ENCODE data around the gene KRT74. TPM values are rescaled to one million over a fixed set of nuclear protein-coding genes. Genes with fewer than 3 reads are reported as not detected.

Gene KRT74
- total and polyA plus RNA-seq, 2 of the 8 experiments (the other 6 are each of a cell fraction or from before 2014, with no cell fraction given) = not detected

DNA sequence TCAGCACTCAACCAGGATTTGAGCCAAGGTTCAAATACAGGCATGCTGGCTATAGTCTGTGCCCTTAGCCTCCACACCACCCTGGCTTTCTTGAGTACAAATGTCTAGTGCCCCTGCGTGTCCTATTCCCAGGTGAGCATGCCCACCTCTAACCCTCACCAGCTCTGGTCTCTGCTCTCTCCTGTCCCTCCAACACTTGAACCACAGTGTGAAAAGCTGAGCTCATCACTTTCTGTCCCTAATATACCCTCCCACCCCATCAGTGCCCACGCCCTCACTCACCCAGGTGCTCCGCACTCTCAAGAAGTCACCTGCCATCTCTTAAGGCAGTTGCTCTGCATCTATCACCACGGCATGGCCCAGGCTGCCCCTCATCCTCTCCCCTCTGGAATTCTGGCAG lies 13.7 kb downstream of the KRT74 start:
- no peak overlapping the region for H3K4me3 ChIP-seq (ENCODE audit: extremely low read depth in 1 of 4, insufficient read depth in 2 of 4, low read depth in 3 of 4, low read length in 4 of 4)

More for the DNA sequence above, 13.7 kb downstream of the KRT74 start:
- Histone ChIP-seq H3K18ac (ENCODE audit: extremely low read depth, low read length) (no peak overlapping the region), H3K14ac (ENCODE audit: insufficient read length) (no peak overlapping the region), H3K36me3 (ENCODE audit: control insufficient read depth in 2 of 4, insufficient read depth in 4 of 4, low read length in 3 of 4) (no peaks in the 10 kb centered on the region), H3K23ac (ENCODE audit: insufficient read length) (no peak overlapping the region), H3K56ac (replicated peaks; ENCODE audit: insufficient read length, low read depth, low read length) (no peak overlapping the region), H3K79me1 (ENCODE audit: low read depth, low read length) (no peaks in the 10 kb centered on the region), H3K9ac (replicated peaks in 1 of 4; ENCODE audit: extremely low read depth in 1 of 4, low read depth in 3 of 4, low read length in 3 of 4) (no peak overlapping the region), H4K20me1 (replicated peaks in 1 of 2; ENCODE audit: control insufficient read depth in 1 of 2, insufficient read depth in 2 of 2, low read length in 2 of 2) (no peaks in the 10 kb centered on the region), H3K4ac (replicated peaks; ENCODE audit: insufficient read length, low read depth, low read length) (no peak overlapping the region), H2BK15ac (ENCODE audit: low read length) (no peak overlapping the region), H2AK5ac (ENCODE audit: low read depth, low read length) (no peak overlapping the region), H2BK120ac (replicated peaks; ENCODE audit: low read depth, low read length) (no peak overlapping the region), H3K79me2 (ENCODE audit: control insufficient read depth in 1 of 2, insufficient read depth in 2 of 2, low read length in 2 of 2) (no peaks in the 10 kb centered on the region), H3K27me3 (replicated peaks in 1 of 4; ENCODE audit: control insufficient read depth in 3 of 4, extremely low read depth in 1 of 4, insufficient read depth in 3 of 4, low read length in 3 of 4) (no peaks in the 10 kb centered on the region), H3K4me2 (ENCODE audit: insufficient read depth in 1 of 2, low read depth in 2 of 2, low read length in 2 of 2) (no peak overlapping the region), H3K27ac (ENCODE audit: low read depth, low read length) (no peak overlapping the region), H4K91ac (replicated peaks; ENCODE audit: insufficient read length, low read length) (no peak overlapping the region), H4K8ac (ENCODE audit: extremely low read depth, insufficient read depth, low read length) (no peak overlapping the region), H2AFZ (ENCODE audit: low read length) (no peak overlapping the region), H2BK20ac (ENCODE audit: low read length) (no peak overlapping the region), H2BK5ac (ENCODE audit: low read depth, low read length) (no peak overlapping the region), H3K9me3 (ENCODE audit: insufficient read depth in 2 of 2, low read depth in 1 of 2, low read length in 1 of 2) (no peaks in the 10 kb centered on the region), H3K4me1 (replicated peaks in 1 of 4; ENCODE audit: control insufficient read depth in 3 of 4, insufficient read depth in 4 of 4, low read length in 3 of 4) (no peaks in the 10 kb centered on the region), H2BK12ac (ENCODE audit: low read depth, low read length) (no peak overlapping the region), H3K23me2 (ENCODE audit: low read depth, low read length) (no peaks in the 10 kb centered on the region), H4K5ac (ENCODE audit: insufficient read length, low read depth, low read length) (no peak overlapping the region)
- 94% methylated on average over 4 of the region's 4 CpGs; no CpG with 5 or more reads in 1 of the 2 experiments for WGBS, 2 experiments (ENCODE audit: extremely low coverage in 1 of 2, insufficient coverage in 1 of 2, insufficient read length in 1 of 2, insufficient replicate concordance in 2 of 2, low coverage in 1 of 2, low lambda C conversion rate in 2 of 2, missing lambda C conversion rate in 1 of 2)
- DNase-seq (ENCODE audit: low read depth in 1 of 2, low spot score in 2 of 2) (no peak), FAIRE-seq (no peak)
- TF ChIP-seq, protein P1, sequence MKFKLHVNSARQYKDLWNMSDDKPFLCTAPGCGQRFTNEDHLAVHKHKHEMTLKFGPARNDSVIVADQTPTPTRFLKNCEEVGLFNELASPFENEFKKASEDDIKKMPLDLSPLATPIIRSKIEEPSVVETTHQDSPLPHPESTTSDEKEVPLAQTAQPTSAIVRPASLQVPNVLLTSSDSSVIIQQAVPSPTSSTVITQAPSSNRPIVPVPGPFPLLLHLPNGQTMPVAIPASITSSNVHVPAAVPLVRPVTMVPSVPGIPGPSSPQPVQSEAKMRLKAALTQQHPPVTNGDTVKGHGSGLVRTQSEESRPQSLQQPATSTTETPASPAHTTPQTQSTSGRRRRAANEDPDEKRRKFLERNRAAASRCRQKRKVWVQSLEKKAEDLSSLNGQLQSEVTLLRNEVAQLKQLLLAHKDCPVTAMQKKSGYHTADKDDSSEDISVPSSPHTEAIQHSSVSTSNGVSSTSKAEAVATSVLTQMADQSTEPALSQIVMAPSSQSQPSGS (IDR thresholded peaks at IDR 0.05; ENCODE audit: low read length) = no peak
- TF ChIP-seq, protein P2, sequence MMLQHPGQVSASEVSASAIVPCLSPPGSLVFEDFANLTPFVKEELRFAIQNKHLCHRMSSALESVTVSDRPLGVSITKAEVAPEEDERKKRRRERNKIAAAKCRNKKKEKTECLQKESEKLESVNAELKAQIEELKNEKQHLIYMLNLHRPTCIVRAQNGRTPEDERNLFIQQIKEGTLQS (IDR thresholded peaks at IDR 0.05; ENCODE audit: insufficient read depth, low read depth, low read length) = no peak
- TF ChIP-seq KDM1A (IDR thresholded peaks at IDR 0.05; ENCODE audit: borderline replicate concordance, low read length) (no peak), BACH1 (IDR thresholded peaks at IDR 0.05; ENCODE audit: low read length) (no peak), BCL11A (IDR thresholded peaks at IDR 0.05; ENCODE audit: low read depth in 2 of 2, low read length in 2 of 2) (no peak), SUZ12 (IDR thresholded peaks at IDR 0.05; ENCODE audit: low read length) (no peak), SRF (IDR thresholded peaks at IDR 0.05; ENCODE audit: low read depth, low read length) (no peak), SIRT6 (IDR thresholded peaks at IDR 0.05; ENCODE audit: low read length) (no peak), ASH2L (IDR thresholded peaks at IDR 0.05; ENCODE audit: low read length) (no peak)
- CTCF ChIA-PET (ENCODE audit: partially characterized antibody) = interaction anchor here (1.2 to 8.3 kb wide), 10 partner anchors 10 to 309 kb away, joined by 3 to 47 read pairs (median 6); no protein-coding TSS in a partner anchor
- POLR2A ChIA-PET (ENCODE audit: partially characterized antibody) = interaction anchor here (0.6 kb wide), 1 partner anchor 110 kb away, joined by 3 read pairs; no protein-coding TSS in a partner anchor
